ENCODE measurements around the gene ZBTB39.
"Not testable (repeated sequence)": the region's sequence is repeated elsewhere in the genome, so short reads cannot be mapped to it uniquely, and the experiment has no call there.

Gene ZBTB39

GRCh38 chr12:57000393-57000792, 6.0 kb downstream of the ZBTB39 start:
- DNase-seq (ENCODE audit: low read depth in 2 of 2), result no peak

GRCh38 chr12:56999456-56999855, 6.9 kb downstream of the ZBTB39 start:
- no peak for DNase-seq (ENCODE audit: low read depth in 2 of 2)

GRCh38 chr12:56998981-56999380, 7.4 kb downstream of the ZBTB39 start:
- no peak for DNase-seq (ENCODE audit: low read depth in 2 of 2)

GRCh38 chr12:56998316-56998715, 8.0 kb downstream of the ZBTB39 start:
- DNase-seq (ENCODE audit: low read depth in 2 of 2), result no peak

- no peak for DNase-seq (ENCODE audit: low read depth in 2 of 2)
Measured at GRCh38 chr12:56996793-56997545, 9.4 kb downstream of the ZBTB39 start.

GRCh38 chr12:56995930-56996496, 10.3 kb downstream of the ZBTB39 start:
- DNase-seq (ENCODE audit: low read depth in 2 of 2), result no peak

GRCh38 chr12:56995201-56995929, 11.0 kb downstream of the ZBTB39 start:
- DNase-seq (ENCODE audit: low read depth in 2 of 2), result no peak

GRCh38 chr12:56994231-56994746, 12.1 kb downstream of the ZBTB39 start:
- no peak for DNase-seq (ENCODE audit: low read depth in 2 of 2)

- no peak for DNase-seq (ENCODE audit: low read depth in 2 of 2)
Measured at GRCh38 chr12:56993346-56993745, 13.0 kb downstream of the ZBTB39 start.

GRCh38 chr12:56991319-56992246, 14.8 kb downstream of the ZBTB39 start:
- no peak for DNase-seq (ENCODE audit: low read depth in 2 of 2)

GRCh38 chr12:56990648-56991318, 15.6 kb downstream of the ZBTB39 start:
- DNase-seq (ENCODE audit: low read depth in 2 of 2), result no peak

- no peak for DNase-seq (ENCODE audit: low read depth in 2 of 2)
Measured at GRCh38 chr12:56989861-56990610, 16.3 kb downstream of the ZBTB39 start.

GRCh38 chr12:56988207-56988739, 18.1 kb downstream of the ZBTB39 start:
- no peak for DNase-seq (ENCODE audit: low read depth in 2 of 2)

GRCh38 chr12:56987551-56988053, 18.7 kb downstream of the ZBTB39 start:
- DNase-seq (ENCODE audit: low read depth in 2 of 2), result peak; percentile 30 to 36

- DNase-seq (ENCODE audit: low read depth in 2 of 2), result no peak
Measured at GRCh38 chr12:56987011-56987410, 19.3 kb downstream of the ZBTB39 start.

GRCh38 chr12:56985714-56986113, 20.6 kb downstream of the ZBTB39 start:
- DNase-seq (ENCODE audit: low read depth in 2 of 2), result not testable (repeated sequence)

- DNase-seq (ENCODE audit: low read depth in 2 of 2), result no peak
Measured at GRCh38 chr12:56983386-56983785, 23.0 kb downstream of the ZBTB39 start.

GRCh38 chr12:56982578-56983236, 23.6 kb downstream of the ZBTB39 start:
- not testable (repeated sequence) for DNase-seq (ENCODE audit: low read depth in 2 of 2)

- DNase-seq (ENCODE audit: low read depth in 2 of 2), result no peak
Measured at GRCh38 chr12:56980941-56981530, 25.3 kb downstream of the ZBTB39 start.

Measured in fibroblast of skin of left biceps (primary cell).